ENCODE measurements around the gene ITGB3. TPM values are rescaled to one million over a fixed set of nuclear protein-coding genes. Genes with fewer than 3 reads are reported as not detected.

ITGB3 gene
- total RNA-seq, 1 experiment from 2014 or later = not detected

GRCh38 chr17:47235923-47236322 lies 17.7 kb upstream of the ITGB3 start:
- no peaks in the 10 kb centered on the region for H3K9me3 ChIP-seq (ENCODE audit: control insufficient read depth in 1 of 2, insufficient read depth in 1 of 2, low read depth in 1 of 2, low read length in 2 of 2)
- H3K9ac ChIP-seq (ENCODE audit: low read length) = no peak overlapping the region
- H3K4me2 ChIP-seq (ENCODE audit: low read length) = no peak overlapping the region
- H3K9me2 ChIP-seq (ENCODE audit: insufficient read depth) = no peaks in the 10 kb centered on the region
- no TSS peak for BruUV-seq (replicated peaks)
- ChIA-PET POLR2A (no interaction called here), CTCF (no interaction called here), RAD21 (ENCODE audit: low non-redundant PET in 1 of 2, low total read pairs in 2 of 2, uncharacterized antibody in 2 of 2, unreplicated experiment in 2 of 2) (no interaction called here)
- H3K4me1 ChIP-seq (ENCODE audit: control insufficient read depth in 1 of 2, insufficient read depth in 2 of 2, low read length in 2 of 2) = peaks cover 8 to 15% of the 10 kb centered on the region in 2 experiments
- H3K4me3 ChIP-seq (replicated peaks in 1 of 2; ENCODE audit: low read depth in 1 of 2, low read length in 2 of 2) = no peak overlapping the region
- TF ChIP-seq ZFX (IDR thresholded peaks at IDR 0.05) (no peak), SRF (IDR thresholded peaks at IDR 0.05; ENCODE audit: low read depth) (no peak), TCF7L2 (IDR thresholded peaks at IDR 0.05; ENCODE audit: borderline replicate concordance, extremely low read depth, insufficient read depth, insufficient read length) (no peak), ATF3 (IDR thresholded peaks at IDR 0.05) (no peak), SP1 (IDR thresholded peaks at IDR 0.05; ENCODE audit: low read depth) (no peak), FOSL1 (IDR thresholded peaks at IDR 0.05; ENCODE audit: low read depth) (no peak)
- no peak for DNase-seq (ENCODE audit: low read depth, low spot score)
- H3K27me3 ChIP-seq (ENCODE audit: insufficient read depth, low read length) = no peaks in the 10 kb centered on the region
- no peaks in the 10 kb centered on the region for H3K36me3 ChIP-seq (ENCODE audit: control insufficient read depth in 1 of 2, insufficient read depth in 2 of 2, low read length in 2 of 2)
- no peaks in the 10 kb centered on the region for H3K79me2 ChIP-seq (ENCODE audit: insufficient read depth, low read length)
- ATAC-seq = no peak
- intact Hi-C loops (cut with micrococcal nuclease) = no loop called here
- no peaks in the 10 kb centered on the region for H4K20me1 ChIP-seq (ENCODE audit: insufficient read depth)
- no peak overlapping the region for H3K27ac ChIP-seq (ENCODE audit: low read depth, low read length)
- H2AFZ ChIP-seq (ENCODE audit: low read depth, low read length, poor library complexity, severe bottlenecking) = no peak overlapping the region

- no peaks in the 10 kb centered on the region for H3K9me3 ChIP-seq (ENCODE audit: control insufficient read depth in 1 of 2, insufficient read depth in 1 of 2, low read depth in 1 of 2, low read length in 2 of 2)
- POLR2A ChIA-PET = no interaction called here
- H3K36me3 ChIP-seq (ENCODE audit: control insufficient read depth in 1 of 2, insufficient read depth in 2 of 2, low read length in 2 of 2) = no peaks in the 10 kb centered on the region
- H2AFZ ChIP-seq (ENCODE audit: low read depth, low read length, poor library complexity, severe bottlenecking) = no peak overlapping the region
- intact Hi-C loops (cut with micrococcal nuclease) = no loop called here
- H3K27ac ChIP-seq (ENCODE audit: low read depth, low read length) = no peak overlapping the region
- DNase-seq (ENCODE audit: low read depth, low spot score) = no peak
- BruUV-seq (replicated peaks) = no TSS peak
- H3K4me1 ChIP-seq (ENCODE audit: control insufficient read depth in 1 of 2, insufficient read depth in 2 of 2, low read length in 2 of 2) = peaks cover 8 to 16% of the 10 kb centered on the region in 2 experiments
- H3K9me2 ChIP-seq (ENCODE audit: insufficient read depth) = no peaks in the 10 kb centered on the region
- no peak overlapping the region for H3K9ac ChIP-seq (ENCODE audit: low read length)
- RAD21 ChIA-PET (ENCODE audit: low non-redundant PET in 1 of 2, low total read pairs in 2 of 2, uncharacterized antibody in 2 of 2, unreplicated experiment in 2 of 2) = no interaction called here
- no peaks in the 10 kb centered on the region for H3K79me2 ChIP-seq (ENCODE audit: insufficient read depth, low read length)
- peak; percentile 28 for ATAC-seq
- no peaks in the 10 kb centered on the region for H3K27me3 ChIP-seq (ENCODE audit: insufficient read depth, low read length)
- H3K4me3 ChIP-seq (replicated peaks in 1 of 2; ENCODE audit: low read depth in 1 of 2, low read length in 2 of 2) = no peak overlapping the region
- CTCF ChIA-PET = no interaction called here
- H3K4me2 ChIP-seq (ENCODE audit: low read length) = no peak overlapping the region
- no peaks in the 10 kb centered on the region for H4K20me1 ChIP-seq (ENCODE audit: insufficient read depth)
- TF ChIP-seq POLR2AphosphoS5 (IDR thresholded peaks at IDR 0.05; ENCODE audit: low read depth, low read length) (no peak), JUND (IDR thresholded peaks at IDR 0.05) (no peak), POLR2A (IDR thresholded peaks at IDR 0.05; ENCODE audit: borderline replicate concordance, extremely low read depth, insufficient read depth, insufficient read length) (no peak), MAX (IDR thresholded peaks at IDR 0.05) (no peak), TCF7L2 (IDR thresholded peaks at IDR 0.05; ENCODE audit: borderline replicate concordance, extremely low read depth, insufficient read depth, insufficient read length) (no peak), CTCF (IDR thresholded peaks at IDR 0.05 in 2 of 3, conservative IDR thresholded peaks at IDR 0.05 in 1 of 3; ENCODE audit: borderline replicate concordance in 1 of 3, insufficient read depth in 1 of 3, low read depth in 2 of 3, low read length in 2 of 3) (no peak), EGR1 (IDR thresholded peaks at IDR 0.05; ENCODE audit: low read depth) (no peak), EZH2phosphoT487 (IDR thresholded peaks at IDR 0.05; ENCODE audit: borderline replicate concordance) (no peak), CBX3 (IDR thresholded peaks at IDR 0.05; ENCODE audit: low read depth) (no peak), ATF3 (IDR thresholded peaks at IDR 0.05) (no peak), ELF1 (IDR thresholded peaks at IDR 0.05; ENCODE audit: borderline replicate concordance, low read depth) (no peak), EZH2 (IDR thresholded peaks at IDR 0.05) (no peak), SRF (IDR thresholded peaks at IDR 0.05; ENCODE audit: low read depth) (no peak), ZFX (IDR thresholded peaks at IDR 0.05) (no peak), SIN3A (IDR thresholded peaks at IDR 0.05; ENCODE audit: low read depth) (no peak), CEBPB (IDR thresholded peaks at IDR 0.05; ENCODE audit: low read depth) (no peak)
Measured at GRCh38 chr17:47237841-47238240, 15.8 kb upstream of the ITGB3 start.

All from HCT116 (cell line).